ENCODE results near the gene STAC2. TPM values are rescaled to one million over a fixed set of nuclear protein-coding genes. Genes with fewer than 3 reads are reported as not detected.
A peak's percentile ranks its signal among the peaks of the same experiment; 100 is the strongest.
"Not testable (repeated sequence)": the region's sequence is repeated elsewhere in the genome, so short reads cannot be mapped to it uniquely, and the experiment has no call there.

Gene STAC2
- total RNA-seq, 2 donors from 2014 or later: 0.12 TPM; not detected in 1

GRCh38 chr17:39175695-39176093 lies 50.1 kb downstream of the STAC2 start:
- H3K27me3 Mint-ChIP-seq: no peaks in the 10 kb centered on the region
- peaks cover 0 to 4% of the 10 kb centered on the region in 2 donors for H3K4me1 Mint-ChIP-seq (ENCODE audit: low read depth in 2 of 2)
- H3K36me3 Mint-ChIP-seq: no peaks in the 10 kb centered on the region
- DNase-seq (ENCODE audit: low spot score) (no peak), ATAC-seq (no peak)
- H3K27ac Mint-ChIP-seq: no peak overlapping the region
- H3K9me3 Mint-ChIP-seq: no peaks in the 10 kb centered on the region
- no peak overlapping the region for H3K4me3 Mint-ChIP-seq

GRCh38 chr17:39174920-39175694 lies 50.6 kb downstream of the STAC2 start:
- DNase-seq (ENCODE audit: low spot score) (peak; percentile 83), ATAC-seq (peak; percentile 67 to 73)
- H3K9me3 Mint-ChIP-seq: no peaks in the 10 kb centered on the region
- H3K4me3 Mint-ChIP-seq: no peak overlapping the region
- no peak overlapping the region for H3K27ac Mint-ChIP-seq
- H3K36me3 Mint-ChIP-seq: no peaks in the 10 kb centered on the region
- no peaks in the 10 kb centered on the region for H3K27me3 Mint-ChIP-seq
- H3K4me1 Mint-ChIP-seq (ENCODE audit: low read depth in 2 of 2): peaks cover 0 to 4% of the 10 kb centered on the region in 2 donors

DNA sequence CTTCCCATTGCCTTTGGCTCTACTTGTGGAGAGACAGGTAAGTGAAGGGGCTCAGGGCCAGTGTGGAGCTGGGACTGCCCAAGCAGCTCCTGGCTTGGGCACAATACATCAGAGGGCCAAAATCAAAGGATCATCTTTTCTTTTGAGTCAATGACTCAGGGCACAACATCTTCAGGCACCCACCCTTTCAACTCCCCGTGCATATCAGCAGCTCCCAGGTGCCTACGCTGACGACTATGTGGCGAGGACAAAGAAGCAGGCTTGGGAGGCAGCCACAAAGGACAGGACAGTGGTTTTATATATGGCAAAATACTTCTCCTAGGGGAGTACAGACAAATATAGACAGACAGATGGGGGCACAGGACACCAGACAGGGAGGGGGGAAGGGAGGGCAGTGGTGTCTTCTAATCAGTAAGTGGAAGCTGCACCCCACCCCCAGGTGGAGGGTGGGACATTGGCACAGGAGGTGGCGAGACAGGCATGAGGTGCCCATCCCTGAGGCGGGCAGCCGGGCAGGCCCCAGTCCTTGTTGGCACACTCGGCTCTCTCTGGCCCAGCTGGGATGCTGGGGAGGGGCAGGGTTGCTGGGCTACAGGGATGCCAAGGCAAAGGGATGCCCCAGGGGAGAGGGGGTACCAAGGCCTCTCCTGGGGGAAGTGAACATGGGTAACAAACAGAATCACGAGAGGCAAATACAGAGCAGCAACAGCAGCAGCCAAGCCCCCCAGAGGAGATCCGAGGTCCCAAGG lies 52.0 kb downstream of the STAC2 start:
- H3K4me1 Mint-ChIP-seq (ENCODE audit: low read depth in 2 of 2): peaks cover 0 to 8% of the 10 kb centered on the region in 2 donors
- no peak overlapping the region for H3K4me3 Mint-ChIP-seq
- H3K27me3 Mint-ChIP-seq: no peaks in the 10 kb centered on the region
- H3K27ac Mint-ChIP-seq: no peak overlapping the region
- DNase-seq (ENCODE audit: low spot score) (no peak), ATAC-seq (no peak)
- no peaks in the 10 kb centered on the region for H3K36me3 Mint-ChIP-seq
- no peaks in the 10 kb centered on the region for H3K9me3 Mint-ChIP-seq

- H3K27me3 Mint-ChIP-seq: no peaks in the 10 kb centered on the region
- ATAC-seq (no peak), DNase-seq (ENCODE audit: low spot score) (no peak)
- H3K36me3 Mint-ChIP-seq: no peaks in the 10 kb centered on the region
- H3K9me3 Mint-ChIP-seq: no peaks in the 10 kb centered on the region
- peaks cover 0 to 13% of the 10 kb centered on the region in 2 donors for H3K4me1 Mint-ChIP-seq (ENCODE audit: low read depth in 2 of 2)
- no peak overlapping the region for H3K4me3 Mint-ChIP-seq
- H3K27ac Mint-ChIP-seq: no peak overlapping the region
Observed at GRCh38 chr17:39173080-39173479, 52.7 kb downstream of the STAC2 start.

DNA sequence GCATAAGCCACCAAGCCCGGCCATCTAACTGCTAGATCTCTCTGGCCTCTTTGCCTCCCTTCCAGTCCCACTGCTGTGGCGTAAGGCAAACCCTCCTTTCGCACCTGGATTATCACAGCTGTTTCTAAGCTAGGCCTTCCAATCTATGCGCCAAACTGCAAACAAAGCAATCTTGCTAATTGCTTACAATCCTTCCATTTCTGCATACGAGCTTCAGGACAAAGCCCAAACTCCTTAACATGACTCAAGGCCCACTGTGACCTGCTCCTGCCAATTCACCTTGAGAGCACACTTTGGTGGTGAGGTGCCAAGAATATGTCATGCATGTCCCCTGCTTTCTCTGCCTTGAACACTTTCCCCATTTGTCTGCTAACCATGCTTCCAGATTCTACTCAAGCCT lies 53.8 kb downstream of the STAC2 start:
- Mint-ChIP-seq H3K27ac (no peak overlapping the region), H3K4me3 (no peak overlapping the region), H3K36me3 (no peaks in the 10 kb centered on the region), H3K4me1 (ENCODE audit: low read depth in 2 of 2) (peaks cover 9 to 21% of the 10 kb centered on the region in 2 donors), H3K9me3 (no peaks in the 10 kb centered on the region), H3K27me3 (no peaks in the 10 kb centered on the region)
- no peak for ATAC-seq
- DNase-seq (ENCODE audit: low spot score): no peak

- H3K36me3 Mint-ChIP-seq: no peaks in the 10 kb centered on the region
- ATAC-seq (no peak), DNase-seq (ENCODE audit: low spot score) (no peak)
- H3K4me3 Mint-ChIP-seq: no peak overlapping the region
- peaks cover 19 to 31% of the 10 kb centered on the region in 2 donors for H3K4me1 Mint-ChIP-seq (ENCODE audit: low read depth in 2 of 2)
- no peak overlapping the region for H3K27ac Mint-ChIP-seq
- H3K9me3 Mint-ChIP-seq: no peaks in the 10 kb centered on the region
- no peaks in the 10 kb centered on the region for H3K27me3 Mint-ChIP-seq
Observed at GRCh38 chr17:39170558-39170957, 55.2 kb downstream of the STAC2 start.

DNA sequence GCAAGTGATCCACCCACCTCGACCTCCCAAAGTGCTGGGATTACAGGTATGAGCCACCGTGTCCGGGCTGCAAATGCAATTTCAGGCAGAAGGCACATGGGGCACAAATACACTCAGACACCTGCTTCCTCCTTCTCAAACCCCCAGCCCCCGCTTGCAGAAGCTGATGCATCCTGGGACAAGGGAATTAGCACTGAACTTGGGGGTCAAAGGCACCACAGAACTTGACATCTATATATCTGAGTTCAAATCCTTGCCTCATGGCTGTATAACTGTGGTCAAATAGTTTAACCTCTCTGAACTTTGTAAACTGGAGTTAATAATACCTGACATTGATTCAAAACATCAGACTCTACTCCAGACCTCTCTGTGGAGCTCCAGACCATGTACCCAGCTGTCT lies 55.6 kb downstream of the STAC2 start:
- Mint-ChIP-seq H3K27ac (no peak overlapping the region), H3K9me3 (no peaks in the 10 kb centered on the region), H3K27me3 (no peaks in the 10 kb centered on the region), H3K36me3 (no peaks in the 10 kb centered on the region), H3K4me3 (no peak overlapping the region), H3K4me1 (ENCODE audit: low read depth in 2 of 2) (peaks cover 19 to 32% of the 10 kb centered on the region in 2 donors)
- no peak for DNase-seq (ENCODE audit: low spot score)
- ATAC-seq: no peak

DNA sequence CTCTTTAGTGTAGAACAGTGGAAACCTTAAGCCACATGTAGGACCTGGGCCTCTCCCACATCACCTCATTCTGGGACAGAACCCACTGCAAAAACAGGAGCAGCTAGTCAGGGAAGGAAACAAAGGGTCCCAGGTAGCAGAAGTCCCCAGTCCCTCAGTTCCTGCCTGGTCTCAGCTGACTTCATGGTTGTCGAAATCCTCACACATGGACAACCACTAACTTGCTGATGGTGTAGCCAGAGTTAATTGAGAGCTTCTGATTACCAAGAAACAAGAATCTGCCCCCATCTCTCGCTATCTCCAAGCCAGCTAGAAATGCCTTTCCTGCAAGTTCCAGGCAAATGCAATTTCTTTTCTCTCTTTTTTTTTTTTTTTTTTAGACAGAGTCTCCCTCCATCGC lies 56.2 kb downstream of the STAC2 start:
- Mint-ChIP-seq H3K27me3 (no peaks in the 10 kb centered on the region), H3K27ac (no peak overlapping the region), H3K36me3 (no peaks in the 10 kb centered on the region), H3K4me3 (no peak overlapping the region), H3K9me3 (no peaks in the 10 kb centered on the region), H3K4me1 (ENCODE audit: low read depth in 2 of 2) (peaks cover 24 to 37% of the 10 kb centered on the region in 2 donors)
- DNase-seq (ENCODE audit: low spot score): no peak
- ATAC-seq: no peak

- DNase-seq (ENCODE audit: low spot score) (no peak), ATAC-seq (no peak)
- Mint-ChIP-seq H3K4me1 (ENCODE audit: low read depth in 2 of 2) (peaks cover 27 to 39% of the 10 kb centered on the region in 2 donors), H3K9me3 (no peaks in the 10 kb centered on the region), H3K27ac (no peak overlapping the region), H3K27me3 (no peaks in the 10 kb centered on the region), H3K36me3 (no peaks in the 10 kb centered on the region), H3K4me3 (no peak overlapping the region)
Observed at GRCh38 chr17:39169101-39169500, 56.6 kb downstream of the STAC2 start.

- H3K27me3 Mint-ChIP-seq; H3K36me3 Mint-ChIP-seq; DNase-seq (ENCODE audit: low spot score); H3K9me3 Mint-ChIP-seq; H3K4me3 Mint-ChIP-seq; ATAC-seq; H3K27ac Mint-ChIP-seq: not testable (repeated sequence)
- H3K4me1 Mint-ChIP-seq (ENCODE audit: low read depth in 2 of 2): peaks cover 27 to 39% of the 10 kb centered on the region in 2 donors
Observed at GRCh38 chr17:39168503-39168902, 57.2 kb downstream of the STAC2 start.

GRCh38 chr17:39167476-39167875 lies 58.3 kb downstream of the STAC2 start:
- peak overlapping the region; percentile 54 for H3K4me3 Mint-ChIP-seq
- ATAC-seq: peak in 1 of 2 donors; percentile 39
- peak overlapping the region in 1 of 2 donors; percentile 11 for H3K27ac Mint-ChIP-seq
- H3K27me3 Mint-ChIP-seq: no peaks in the 10 kb centered on the region
- DNase-seq (ENCODE audit: low spot score): no peak
- H3K9me3 Mint-ChIP-seq: no peaks in the 10 kb centered on the region
- H3K4me1 Mint-ChIP-seq (ENCODE audit: low read depth in 2 of 2): peaks cover 27 to 39% of the 10 kb centered on the region in 2 donors
- H3K36me3 Mint-ChIP-seq: no peaks in the 10 kb centered on the region

DNA sequence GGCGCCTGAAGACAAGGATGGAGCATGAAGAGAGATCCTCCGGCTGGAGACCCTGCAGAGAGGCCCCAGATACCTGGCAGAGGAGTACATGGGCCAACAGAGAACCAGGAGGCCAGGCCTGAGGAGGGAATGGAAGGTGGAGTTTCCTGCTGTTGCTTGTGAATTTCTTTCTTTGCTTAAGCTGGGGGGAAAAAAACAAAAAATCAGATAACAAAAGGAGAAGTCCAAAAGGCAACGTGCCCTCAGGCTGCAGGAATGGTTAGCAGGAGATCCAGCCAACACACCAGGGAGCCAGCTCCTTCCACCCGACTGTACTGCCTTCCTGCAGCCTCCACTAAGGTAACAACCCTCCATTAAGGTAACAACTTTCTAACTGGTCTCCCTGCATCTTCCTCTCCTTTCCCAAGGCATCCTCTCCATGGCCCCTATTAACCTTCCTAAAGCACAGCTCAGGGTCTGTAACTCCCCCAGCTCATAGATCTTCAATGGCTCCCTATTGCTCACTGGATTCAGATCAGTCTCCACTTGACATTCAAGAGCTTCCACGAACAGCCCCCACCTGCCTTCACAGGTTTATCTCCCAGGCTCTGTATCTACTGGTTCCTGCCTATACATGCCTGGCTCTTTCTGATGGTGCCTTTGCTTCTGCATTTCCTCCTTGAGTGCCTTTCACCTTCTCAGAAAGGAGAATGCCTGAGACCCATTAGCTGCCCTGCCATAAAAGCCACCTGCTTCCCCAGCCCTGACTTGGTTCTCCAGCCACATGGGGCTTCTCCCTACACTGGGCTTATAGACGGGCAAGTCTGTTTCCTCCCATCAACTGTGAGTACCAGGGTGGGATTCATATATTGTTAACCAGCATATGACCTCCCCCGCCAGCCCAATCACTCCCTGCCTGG lies 59.1 kb downstream of the STAC2 start:
- DNase-seq (ENCODE audit: low spot score) (no peak), ATAC-seq (no peak)
- H3K36me3 Mint-ChIP-seq: no peaks in the 10 kb centered on the region
- H3K27ac Mint-ChIP-seq: peak overlapping the region in 1 of 2 donors; percentile 11
- H3K4me3 Mint-ChIP-seq: peak overlapping the region; percentile 54
- no peaks in the 10 kb centered on the region for H3K9me3 Mint-ChIP-seq
- no peaks in the 10 kb centered on the region for H3K27me3 Mint-ChIP-seq
- peaks cover 27 to 35% of the 10 kb centered on the region in 2 donors for H3K4me1 Mint-ChIP-seq (ENCODE audit: low read depth in 2 of 2)

GRCh38 chr17:39165841-39166349 lies 59.9 kb downstream of the STAC2 start, which contains the start of gene ARL5C:
Gene ARL5C, minus strand, starts transcription at chr17:39166161. Its CDS starts 401 bp downstream, at chr17:39165760.
- no peak for ATAC-seq
- Mint-ChIP-seq H3K4me3 (peak within 1 kb of the TSS; percentile 94), H3K4me1 (ENCODE audit: low read depth in 2 of 2) (peaks cover 27 to 35% of the 10 kb centered on the region in 2 donors), H3K27ac (peak within 1 kb of the TSS; percentile 54 to 78), H3K27me3 (no peaks in the 10 kb centered on the region), H3K9me3 (no peaks in the 10 kb centered on the region), H3K36me3 (no peaks in the 10 kb centered on the region)
- DNase-seq (ENCODE audit: low spot score): no peak

All from natural killer cell treated with Interleukin-12 subunit alpha and Interleukin-12 subunit beta and Interleukin-15 and Interleukin-18, amount 100 ng/mL, for 72 hours (primary cell).